ENCODE measurements around the gene C22orf31. TPM values are rescaled to one million over a fixed set of nuclear protein-coding genes. Genes with fewer than 3 reads are reported as not detected.

Gene C22orf31
- total RNA-seq, 1 experiment from 2014 or later: not detected

GRCh38 chr22:29037340-29037932 lies 24.2 kb downstream of the C22orf31 start (continued):
- TF ChIP-seq EZH2phosphoT487 (IDR thresholded peaks at IDR 0.05; ENCODE audit: borderline replicate concordance): no peak
- TF ChIP-seq JUND (IDR thresholded peaks at IDR 0.05): no peak
- TF ChIP-seq MAX (IDR thresholded peaks at IDR 0.05): no peak
- TF ChIP-seq ZBTB33 (IDR thresholded peaks at IDR 0.05; ENCODE audit: extremely low read depth, insufficient replicate concordance, low read length): no peak
- no peak for TF ChIP-seq ZNF274 (IDR thresholded peaks at IDR 0.05; ENCODE audit: low read depth, low read length)

- Histone ChIP-seq H3K9me3 (ENCODE audit: control insufficient read depth in 1 of 2, insufficient read depth in 1 of 2, low read depth in 1 of 2, low read length in 2 of 2) (no peaks in the 10 kb centered on the region), H3K4me3 (replicated peaks in 1 of 2; ENCODE audit: low read depth in 1 of 2, low read length in 2 of 2) (peak overlapping the region in 1 of 2 experiments; percentile 57; a peak in 2 of 4 replicates), H3K4me1 (ENCODE audit: control insufficient read depth in 1 of 2, insufficient read depth in 2 of 2, low read length in 2 of 2) (peaks cover 56 to 69% of the 10 kb centered on the region in 2 experiments), H3K36me3 (ENCODE audit: control insufficient read depth in 1 of 2, insufficient read depth in 2 of 2, low read length in 2 of 2) (no peaks in the 10 kb centered on the region), H3K27ac (ENCODE audit: low read depth, low read length) (peak overlapping the region; percentile 97), H4K20me1 (ENCODE audit: insufficient read depth) (no peaks in the 10 kb centered on the region), H3K9ac (ENCODE audit: low read length) (peak overlapping the region; percentile 68), H3K9me2 (ENCODE audit: insufficient read depth) (no peaks in the 10 kb centered on the region), H2AFZ (ENCODE audit: low read depth, low read length, poor library complexity, severe bottlenecking) (no peak overlapping the region), H3K4me2 (ENCODE audit: low read length) (peak overlapping the region; percentile 80), H3K27me3 (ENCODE audit: insufficient read depth, low read length) (no peaks in the 10 kb centered on the region), H3K79me2 (ENCODE audit: insufficient read depth, low read length) (peaks cover 15% of the 10 kb centered on the region; the same call in 1 of the 2 replicates)
- DNase-seq (ENCODE audit: low read depth, low spot score): no peak
- POLR2A ChIA-PET: no interaction called here
- RAD21 ChIA-PET (ENCODE audit: low non-redundant PET in 1 of 2, low total read pairs in 2 of 2, uncharacterized antibody in 2 of 2, unreplicated experiment in 2 of 2): interaction anchor here in 1 of 2 experiments (2.0 kb wide), 1 partner anchor 149 kb away, joined by 5 read pairs; the partner anchor contains the start of gene ZNRF3
- ATAC-seq: no peak
- TF ChIP-seq TCF7L2 (IDR thresholded peaks at IDR 0.05; ENCODE audit: borderline replicate concordance, extremely low read depth, insufficient read depth, insufficient read length): no peak
- TF ChIP-seq, protein P1, sequence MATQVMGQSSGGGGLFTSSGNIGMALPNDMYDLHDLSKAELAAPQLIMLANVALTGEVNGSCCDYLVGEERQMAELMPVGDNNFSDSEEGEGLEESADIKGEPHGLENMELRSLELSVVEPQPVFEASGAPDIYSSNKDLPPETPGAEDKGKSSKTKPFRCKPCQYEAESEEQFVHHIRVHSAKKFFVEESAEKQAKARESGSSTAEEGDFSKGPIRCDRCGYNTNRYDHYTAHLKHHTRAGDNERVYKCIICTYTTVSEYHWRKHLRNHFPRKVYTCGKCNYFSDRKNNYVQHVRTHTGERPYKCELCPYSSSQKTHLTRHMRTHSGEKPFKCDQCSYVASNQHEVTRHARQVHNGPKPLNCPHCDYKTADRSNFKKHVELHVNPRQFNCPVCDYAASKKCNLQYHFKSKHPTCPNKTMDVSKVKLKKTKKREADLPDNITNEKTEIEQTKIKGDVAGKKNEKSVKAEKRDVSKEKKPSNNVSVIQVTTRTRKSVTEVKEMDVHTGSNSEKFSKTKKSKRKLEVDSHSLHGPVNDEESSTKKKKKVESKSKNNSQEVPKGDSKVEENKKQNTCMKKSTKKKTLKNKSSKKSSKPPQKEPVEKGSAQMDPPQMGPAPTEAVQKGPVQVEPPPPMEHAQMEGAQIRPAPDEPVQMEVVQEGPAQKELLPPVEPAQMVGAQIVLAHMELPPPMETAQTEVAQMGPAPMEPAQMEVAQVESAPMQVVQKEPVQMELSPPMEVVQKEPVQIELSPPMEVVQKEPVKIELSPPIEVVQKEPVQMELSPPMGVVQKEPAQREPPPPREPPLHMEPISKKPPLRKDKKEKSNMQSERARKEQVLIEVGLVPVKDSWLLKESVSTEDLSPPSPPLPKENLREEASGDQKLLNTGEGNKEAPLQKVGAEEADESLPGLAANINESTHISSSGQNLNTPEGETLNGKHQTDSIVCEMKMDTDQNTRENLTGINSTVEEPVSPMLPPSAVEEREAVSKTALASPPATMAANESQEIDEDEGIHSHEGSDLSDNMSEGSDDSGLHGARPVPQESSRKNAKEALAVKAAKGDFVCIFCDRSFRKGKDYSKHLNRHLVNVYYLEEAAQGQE (IDR thresholded peaks at IDR 0.05; ENCODE audit: low read depth): no peak
- no peak for TF ChIP-seq POLR2A (IDR thresholded peaks at IDR 0.05; ENCODE audit: borderline replicate concordance, extremely low read depth, insufficient read depth, insufficient read length)
- TF ChIP-seq JUND (IDR thresholded peaks at IDR 0.05): no peak
- TF ChIP-seq ZFX (IDR thresholded peaks at IDR 0.05): no peak
- TF ChIP-seq SRF (IDR thresholded peaks at IDR 0.05; ENCODE audit: low read depth): no peak
- no peak for TF ChIP-seq SP1 (IDR thresholded peaks at IDR 0.05; ENCODE audit: low read depth)
- TF ChIP-seq ZBTB33 (IDR thresholded peaks at IDR 0.05; ENCODE audit: extremely low read depth, insufficient replicate concordance, low read length): no peak
- no peak for TF ChIP-seq CBX3 (IDR thresholded peaks at IDR 0.05; ENCODE audit: low read depth)
- TF ChIP-seq ZNF274 (IDR thresholded peaks at IDR 0.05; ENCODE audit: low read depth, low read length): no peak
- no peak for TF ChIP-seq CEBPB (IDR thresholded peaks at IDR 0.05; ENCODE audit: low read depth)
- intact Hi-C loops (cut with micrococcal nuclease): no loop called here
- no TSS peak for BruUV-seq (replicated peaks)
- CTCF ChIA-PET: interaction anchor here (1.0 kb wide), 1 partner anchor 8 kb away, joined by 4 read pairs; no protein-coding TSS in a partner anchor
These were observed 29.0 kb downstream of the C22orf31 start for GRCh38 chr22:29032584-29032983.

All from HCT116 (cell line).